H7 (cell line): ENCODE results near the gene DNAH6. TPM values are rescaled to one million over a fixed set of nuclear protein-coding genes. Genes with fewer than 3 reads are reported as not detected.

ENCODE experiments used
- DNase-seq: peaks from one replicate; pipeline ENCODE4 v3.0.0; 2012
- H3K27me3 ChIP-seq: 2 replicates; pipeline ENCODE4 v1.6.0; 2011; ENCODE audit warnings: mild to moderate bottlenecking, low read length; ENCODE audit not compliant: control insufficient read depth, insufficient read depth
- H3K36me3 ChIP-seq: replicated peaks from 2 replicates; pipeline ENCODE4 v1.5.1; 2011; ENCODE audit warnings: low read length; ENCODE audit not compliant: control insufficient read depth, insufficient read depth
- H3K4me3 ChIP-seq: 2 replicates; pipeline ENCODE4 v1.5.1; 2011; ENCODE audit warnings: low read depth, mild to moderate bottlenecking, control low read depth, low read length, moderate library complexity; ENCODE audit not compliant: insufficient read depth
- total RNA-seq: library from RNA; depleted of rRNA; stranded (reverse); fragments of >200 nt; shearing (Covaris generic); gene quantifications from 2 replicates; pipeline ENCODE4 v1.2.3, GENCODE V29; 2014

The DNAH6 gene
- total RNA-seq, 1 experiment from 2014 or later, result 0.10 TPM

DNA sequence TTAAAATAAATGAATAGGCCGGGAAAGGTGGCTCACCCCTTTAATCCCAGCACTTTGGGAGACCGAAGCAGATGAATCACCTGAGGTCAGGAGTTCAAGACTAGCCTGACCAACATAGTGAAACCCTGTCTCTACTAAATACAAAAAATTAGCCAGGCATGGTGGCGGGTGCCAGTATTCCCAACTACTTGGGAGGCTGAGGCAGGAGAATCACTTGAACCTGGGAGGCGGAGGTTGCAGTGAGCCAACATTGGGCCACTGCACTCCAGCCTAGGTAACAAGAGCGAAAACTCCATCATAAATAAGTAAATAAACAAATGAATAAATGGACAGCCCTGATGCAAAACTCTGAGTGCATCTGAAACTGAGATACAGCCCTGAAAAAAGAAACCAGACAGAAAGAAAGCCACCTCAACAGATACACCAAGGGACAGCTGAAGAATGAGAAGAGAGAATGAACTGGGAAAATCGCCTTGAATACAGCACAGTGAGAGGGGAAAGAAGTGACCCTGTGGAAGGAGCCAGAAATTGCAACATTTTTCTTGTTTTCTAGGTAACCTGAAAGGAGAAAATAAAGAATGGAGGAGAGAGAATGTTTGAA, 300.2 kb downstream of the DNAH6 start:
- H3K27me3 ChIP-seq, result no peaks in the 10 kb centered on the region
- no peak overlapping the region for H3K4me3 ChIP-seq
- DNase-seq, result no peak
- no peaks in the 10 kb centered on the region for H3K36me3 ChIP-seq

GRCh38 chr2:84817239-84817655, 300.9 kb downstream of the DNAH6 start:
- DNase-seq, result no peak
- H3K4me3 ChIP-seq, result no peak overlapping the region
- H3K27me3 ChIP-seq, result no peaks in the 10 kb centered on the region
- H3K36me3 ChIP-seq, result no peaks in the 10 kb centered on the region

GRCh38 chr2:84821806-84822205, 305.5 kb downstream of the DNAH6 start:
- Histone ChIP-seq H3K27me3 (no peaks in the 10 kb centered on the region), H3K4me3 (no peak overlapping the region), H3K36me3 (no peaks in the 10 kb centered on the region)
- no peak for DNase-seq

- no peak for DNase-seq
- Histone ChIP-seq H3K4me3 (no peak overlapping the region), H3K36me3 (no peaks in the 10 kb centered on the region), H3K27me3 (no peaks in the 10 kb centered on the region)
Measured at GRCh38 chr2:84823229-84823628, 306.9 kb downstream of the DNAH6 start.

DNA sequence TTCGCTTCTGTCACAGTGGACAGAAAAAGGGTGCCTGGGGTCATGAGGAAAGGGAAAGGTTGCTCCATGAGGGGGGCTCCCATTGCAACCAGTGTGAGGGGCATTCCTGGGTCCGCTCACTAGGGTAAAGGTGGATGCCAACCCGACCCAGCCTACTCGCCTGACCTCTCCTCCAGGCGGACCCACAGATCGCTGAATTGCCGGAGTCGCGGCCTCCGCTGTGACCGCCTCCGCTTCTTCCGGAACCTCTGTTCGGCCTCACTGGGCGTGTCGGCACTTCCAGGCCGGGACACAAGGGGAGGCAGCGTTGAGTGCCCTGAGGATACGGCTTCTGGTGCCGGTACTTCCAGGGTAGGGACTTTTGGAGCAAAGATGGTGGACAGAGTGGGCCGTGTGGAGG, 307.5 kb downstream of the DNAH6 start:
- H3K4me3 ChIP-seq, result no peak overlapping the region
- no peak for DNase-seq
- no peaks in the 10 kb centered on the region for H3K27me3 ChIP-seq

DNA sequence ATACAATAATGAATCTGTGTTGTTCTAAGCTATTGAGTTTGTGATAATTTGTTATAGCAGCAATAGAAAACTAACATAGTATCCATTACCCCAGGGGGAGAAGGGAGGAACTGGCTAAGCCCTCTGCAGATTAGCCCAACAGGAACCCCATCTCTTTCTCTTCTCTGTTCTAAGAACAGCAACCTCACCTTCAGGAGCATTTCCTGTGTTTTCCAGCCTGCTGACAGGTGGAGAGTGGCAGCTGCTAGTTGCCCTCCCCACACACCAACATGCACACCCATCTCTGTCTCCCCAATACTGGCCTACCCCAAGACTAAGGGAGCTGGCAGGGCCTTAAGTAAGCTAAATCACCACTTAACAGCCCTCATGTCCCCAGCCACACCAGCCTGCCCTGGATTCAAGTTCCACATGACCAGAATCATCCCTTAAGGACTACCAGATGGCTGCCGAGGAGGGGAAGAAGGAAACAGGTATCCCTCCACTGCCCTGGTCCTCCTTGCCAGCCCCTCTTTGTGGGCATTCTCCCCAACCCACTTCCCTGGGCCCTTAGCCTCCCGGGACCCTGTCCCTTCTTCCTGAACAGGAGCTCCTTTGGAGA, 311.8 kb downstream of the DNAH6 start:
- no peaks in the 10 kb centered on the region for H3K27me3 ChIP-seq
- DNase-seq, result no peak
- H3K4me3 ChIP-seq, result no peak overlapping the region
- no peaks in the 10 kb centered on the region for H3K36me3 ChIP-seq

More for the DNA sequence above, 307.5 kb downstream of the DNAH6 start:
- no peaks in the 10 kb centered on the region for H3K36me3 ChIP-seq

GRCh38 chr2:84829693-84830092, 313.4 kb downstream of the DNAH6 start:
- H3K27me3 ChIP-seq, result no peaks in the 10 kb centered on the region
- no peak for DNase-seq
- no peak overlapping the region for H3K4me3 ChIP-seq
- H3K36me3 ChIP-seq, result no peaks in the 10 kb centered on the region

DNA sequence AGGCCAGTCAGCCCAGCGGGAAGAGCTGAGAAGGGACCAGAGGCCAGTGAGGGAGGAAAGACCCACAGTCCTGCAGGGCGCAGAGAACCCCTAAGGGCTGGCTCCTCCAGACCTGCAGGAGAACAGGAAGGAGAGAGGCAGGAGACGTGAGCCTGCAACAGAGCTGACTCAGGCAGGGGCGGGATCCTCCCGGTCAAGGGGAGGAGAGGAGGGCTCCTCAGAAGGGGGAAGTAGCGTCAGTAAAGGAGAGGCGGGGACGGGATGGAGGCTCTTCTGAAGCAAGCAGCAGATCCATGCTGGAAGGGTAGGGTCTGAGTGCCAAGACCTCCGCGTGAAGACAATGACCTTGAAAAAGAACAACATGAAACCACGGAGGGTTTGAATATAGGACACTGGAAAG, 313.8 kb downstream of the DNAH6 start:
- no peak for DNase-seq

GRCh38 chr2:84830758-84831500, 314.6 kb downstream of the DNAH6 start:
- H3K36me3 ChIP-seq, result no peaks in the 10 kb centered on the region
- no peaks in the 10 kb centered on the region for H3K27me3 ChIP-seq
- peak; percentile 54 for DNase-seq
- H3K4me3 ChIP-seq, result no peak overlapping the region

More for the DNA sequence above, 313.8 kb downstream of the DNAH6 start:
- no peaks in the 10 kb centered on the region for H3K27me3 ChIP-seq
- H3K4me3 ChIP-seq, result no peak overlapping the region
- H3K36me3 ChIP-seq, result no peaks in the 10 kb centered on the region

DNA sequence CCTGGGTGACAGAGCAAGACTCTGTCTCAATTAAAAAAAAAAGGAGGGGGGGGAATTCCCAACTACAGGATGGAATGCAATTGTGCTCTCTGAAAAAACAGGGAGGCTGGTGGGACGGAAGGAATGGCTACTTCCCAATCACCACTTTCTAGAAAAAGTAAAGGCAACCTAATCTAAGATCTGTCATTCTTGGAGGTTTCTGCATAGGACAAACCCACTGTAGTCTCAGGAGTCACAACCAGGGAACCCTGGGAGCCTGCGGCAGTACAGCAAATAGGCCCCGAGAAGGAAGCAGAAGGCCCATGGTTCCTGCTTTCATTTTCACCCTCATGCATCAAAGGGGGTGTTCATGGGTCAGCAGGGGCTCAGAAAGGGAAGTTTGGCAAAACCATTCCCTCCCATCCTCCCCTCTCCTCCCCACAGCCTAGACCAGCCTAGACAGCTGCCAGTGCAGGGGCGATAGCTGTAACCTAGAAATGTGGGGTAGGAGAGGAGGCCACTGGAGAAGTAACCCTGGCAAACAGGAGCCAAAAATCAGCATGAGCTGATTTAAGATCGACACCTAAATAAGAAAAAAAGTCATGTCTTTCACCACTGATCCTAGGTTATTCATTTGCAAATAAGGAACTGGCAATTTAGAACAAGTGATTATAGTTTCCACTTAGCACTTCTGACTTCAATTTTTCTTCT, 316.6 kb downstream of the DNAH6 start:
- Histone ChIP-seq H3K27me3 (no peaks in the 10 kb centered on the region), H3K4me3 (no peak overlapping the region)
- DNase-seq, result no peak

GRCh38 chr2:84833481-84834150, 317.3 kb downstream of the DNAH6 start:
- H3K27me3 ChIP-seq, result no peaks in the 10 kb centered on the region
- DNase-seq, result no peak
- H3K4me3 ChIP-seq, result no peak overlapping the region
- no peaks in the 10 kb centered on the region; the same call in 1 of the 2 replicates for H3K36me3 ChIP-seq

More for the DNA sequence above, 316.6 kb downstream of the DNAH6 start:
- H3K36me3 ChIP-seq, result no peaks in the 10 kb centered on the region; the same call in 1 of the 2 replicates

- no peaks in the 10 kb centered on the region; the same call in 1 of the 2 replicates for H3K36me3 ChIP-seq
- H3K4me3 ChIP-seq, result no peak overlapping the region
- no peaks in the 10 kb centered on the region for H3K27me3 ChIP-seq
- no peak for DNase-seq
Measured at GRCh38 chr2:84836215-84836614, 319.9 kb downstream of the DNAH6 start.

DNA sequence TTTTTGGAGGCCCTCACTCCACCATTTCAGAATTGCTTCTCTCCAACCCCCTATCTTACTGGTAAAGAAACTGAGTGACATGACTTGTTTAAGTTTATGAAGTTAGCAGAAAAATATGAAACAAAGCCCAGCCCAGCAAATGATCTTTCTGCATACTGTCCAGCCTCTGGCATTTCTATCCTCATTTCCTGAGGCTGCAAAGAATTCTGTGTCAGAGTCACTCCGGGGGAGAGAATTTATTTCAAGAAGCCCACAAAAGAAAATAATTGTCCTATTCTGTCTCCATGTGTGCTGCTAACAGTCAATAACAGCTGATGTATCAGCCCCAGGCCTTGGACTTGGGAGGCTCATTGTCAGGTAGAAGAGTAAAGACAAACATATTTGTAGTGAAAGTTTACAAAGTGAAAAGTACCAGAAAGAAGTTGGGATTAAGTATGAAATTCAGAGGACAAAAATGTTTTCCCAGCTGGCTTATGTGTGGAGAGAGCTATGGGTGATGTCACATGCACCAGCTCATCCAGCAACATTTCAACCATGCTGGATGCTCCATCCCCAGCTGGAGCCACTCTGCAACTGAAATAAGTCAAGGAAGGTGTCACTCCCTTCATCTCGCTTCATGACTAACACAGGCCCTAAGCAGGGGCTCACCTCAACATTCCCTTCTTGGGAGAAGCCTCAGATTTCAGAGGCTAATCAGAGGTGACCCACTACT, 322.3 kb downstream of the DNAH6 start:
- Histone ChIP-seq H3K4me3 (no peak overlapping the region), H3K27me3 (no peaks in the 10 kb centered on the region), H3K36me3 (no peaks in the 10 kb centered on the region; the same call in 1 of the 2 replicates)
- DNase-seq, result no peak

DNA sequence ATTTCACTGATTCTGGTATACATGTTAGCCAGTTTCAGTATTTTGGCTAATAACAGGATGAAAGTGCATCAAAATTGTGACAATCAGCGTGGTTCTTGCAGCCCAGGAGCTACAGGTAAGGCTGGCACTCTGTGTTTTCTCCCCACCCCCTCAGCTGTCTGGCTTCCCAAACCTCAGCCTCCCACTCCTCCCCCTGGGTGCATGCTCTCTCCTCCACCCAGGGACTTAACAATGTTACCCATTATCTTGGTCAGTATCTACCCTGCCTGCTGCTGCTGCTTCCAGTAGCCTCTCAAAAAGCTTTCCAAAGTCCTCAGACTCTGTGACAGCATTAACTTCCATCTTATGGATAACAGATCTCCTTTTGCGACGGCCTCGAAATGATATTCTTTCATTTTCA, 323.6 kb downstream of the DNAH6 start:
- no peak for DNase-seq
- Histone ChIP-seq H3K36me3 (no peaks in the 10 kb centered on the region; the same call in 1 of the 2 replicates), H3K27me3 (no peaks in the 10 kb centered on the region), H3K4me3 (no peak overlapping the region)
